ENCODE data around the gene BRMS1.
A peak's percentile ranks its signal among the peaks of the same experiment; 100 is the strongest.
"Not testable (repeated sequence)": the region's sequence is repeated elsewhere in the genome, so short reads cannot be mapped to it uniquely, and the experiment has no call there.

Gene BRMS1

DNA sequence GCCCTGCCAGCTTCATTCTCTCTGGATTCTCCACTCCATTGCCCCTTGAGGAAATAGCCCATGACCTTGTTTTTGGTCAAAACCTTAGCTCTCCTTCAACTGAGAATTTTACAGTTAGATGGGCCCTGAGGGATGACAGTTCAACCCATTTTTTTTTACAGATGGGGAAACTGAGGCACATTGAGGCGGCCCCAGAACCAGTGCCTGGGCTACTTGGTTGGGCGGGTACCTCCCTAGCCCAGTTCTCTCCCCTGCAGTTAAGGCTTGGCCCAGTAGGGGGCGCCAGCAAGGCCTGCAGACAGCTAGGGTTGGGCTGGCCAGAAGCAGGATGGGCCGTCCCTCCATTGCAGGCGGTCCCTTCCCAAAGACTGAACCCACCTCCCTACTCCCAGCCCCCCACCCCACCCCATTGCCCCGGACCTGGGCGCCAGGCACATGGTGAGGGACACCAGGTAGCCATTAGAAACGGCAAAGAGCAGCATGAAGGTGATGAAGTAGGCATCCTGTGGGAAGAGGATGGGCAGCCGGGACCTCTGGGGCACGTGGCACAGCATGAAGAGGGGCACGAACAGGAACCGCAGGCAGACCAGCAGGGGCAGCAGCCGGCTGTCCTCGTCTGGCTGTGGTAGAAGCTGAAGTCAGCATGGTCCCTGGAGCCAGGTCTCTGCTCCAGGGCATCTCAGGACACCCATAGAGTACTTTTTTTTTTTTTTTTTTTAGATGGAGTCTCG lies 19.1 kb upstream of the BRMS1 start:
- peak; percentile 31 to 62 for DNase-seq (ENCODE audit: low read depth in 1 of 2, low spot score in 1 of 2)

GRCh38 chr11:66363187-66363601 lies 18.3 kb upstream of the BRMS1 start:
- DNase-seq (ENCODE audit: low read depth in 1 of 2, low spot score in 1 of 2): no peak

GRCh38 chr11:66362481-66363147 lies 17.7 kb upstream of the BRMS1 start:
- DNase-seq (ENCODE audit: low read depth in 1 of 2, low spot score in 1 of 2): no peak

DNA sequence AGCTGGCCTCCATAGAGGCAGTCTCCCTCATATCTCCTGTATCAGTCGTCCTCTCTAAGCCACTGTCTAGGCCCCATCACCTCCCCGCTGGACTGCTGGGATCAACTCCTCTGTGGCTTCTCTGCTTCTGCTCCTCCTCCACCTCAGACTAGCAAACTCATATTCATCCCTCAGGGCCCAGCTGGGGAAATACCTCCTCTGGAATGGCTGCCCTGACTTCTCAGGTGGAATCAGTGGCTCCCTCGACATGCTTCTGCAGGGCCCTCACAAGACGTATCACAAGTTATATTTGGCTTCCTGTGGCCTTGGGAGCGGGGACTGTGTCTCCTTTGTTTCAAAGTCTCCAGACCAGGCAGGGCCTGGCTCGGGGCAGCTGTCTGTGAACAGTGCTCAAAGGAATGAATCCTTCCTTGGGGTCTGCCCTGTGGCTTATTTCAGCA lies 16.6 kb upstream of the BRMS1 start:
- no peak for DNase-seq (ENCODE audit: low read depth in 1 of 2, low spot score in 1 of 2)

GRCh38 chr11:66360406-66361073 lies 15.6 kb upstream of the BRMS1 start:
- DNase-seq (ENCODE audit: low read depth in 1 of 2, low spot score in 1 of 2): no peak

GRCh38 chr11:66359662-66360087 lies 14.8 kb upstream of the BRMS1 start:
- no peak for DNase-seq (ENCODE audit: low read depth in 1 of 2, low spot score in 1 of 2)

DNA sequence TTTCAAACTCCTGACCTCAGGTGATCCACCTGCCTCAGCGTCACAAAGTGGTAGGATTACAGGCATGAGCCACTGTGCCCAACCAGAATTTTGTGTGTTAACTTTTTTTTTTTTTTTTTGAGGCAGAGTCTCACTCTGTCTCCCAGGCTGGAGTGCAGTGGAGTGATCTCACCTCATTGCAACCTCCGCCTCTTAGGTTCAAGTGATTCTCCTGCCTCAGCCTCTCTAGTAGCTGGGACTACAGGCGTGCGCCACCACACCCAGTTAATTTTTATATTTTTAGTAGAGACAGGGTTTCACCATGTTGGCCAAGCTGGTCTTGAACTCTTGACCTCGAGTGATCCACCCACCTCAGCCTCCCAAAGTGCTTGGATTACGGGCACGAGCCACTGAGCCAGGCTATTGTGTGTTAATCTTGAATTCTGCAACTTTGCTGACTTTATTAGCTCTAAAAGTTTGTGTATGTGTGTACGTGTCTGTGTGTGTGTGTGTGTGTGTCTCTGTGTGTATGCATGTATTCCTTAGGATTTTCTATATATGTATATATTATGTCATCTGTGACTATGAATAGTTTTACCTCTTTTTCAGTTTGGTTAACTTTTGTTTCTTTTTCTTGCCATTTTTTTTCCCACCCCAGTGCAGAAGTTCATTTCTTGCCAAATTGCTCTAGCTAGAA lies 5.8 kb upstream of the BRMS1 start:
- not testable (repeated sequence) for DNase-seq (ENCODE audit: low read depth in 1 of 2, low spot score in 1 of 2)

DNA sequence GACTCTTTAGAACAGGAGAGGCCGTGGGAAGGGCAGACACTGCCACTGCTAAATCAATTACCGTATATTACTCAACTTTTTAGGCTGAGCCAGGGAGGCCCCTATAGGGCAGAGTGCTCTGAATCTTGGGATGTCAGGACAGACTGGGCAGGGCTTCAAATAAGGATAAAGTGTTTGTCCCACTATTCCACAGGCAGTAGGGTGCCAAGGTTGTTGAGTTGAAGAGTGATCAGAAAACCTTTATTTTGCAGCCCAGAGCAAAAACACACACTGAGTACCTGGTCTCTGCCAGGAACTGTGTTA lies 4.1 kb upstream of the BRMS1 start:
- DNase-seq (ENCODE audit: low read depth in 1 of 2, low spot score in 1 of 2): no peak

GRCh38 chr11:66347425-66348276 lies 2.7 kb upstream of the BRMS1 start, which contains the start of gene B4GAT1:
Gene B4GAT1, minus strand, starts transcription at chr11:66347629. Its CDS starts 84 bp downstream, at chr11:66347545.
- DNase-seq (ENCODE audit: low read depth in 1 of 2, low spot score in 1 of 2): peak; percentile 69 to 70

- no peak for DNase-seq (ENCODE audit: low read depth in 1 of 2, low spot score in 1 of 2)
Observed at GRCh38 chr11:66346476-66347424, 1.8 kb upstream of the BRMS1 start.

DNA sequence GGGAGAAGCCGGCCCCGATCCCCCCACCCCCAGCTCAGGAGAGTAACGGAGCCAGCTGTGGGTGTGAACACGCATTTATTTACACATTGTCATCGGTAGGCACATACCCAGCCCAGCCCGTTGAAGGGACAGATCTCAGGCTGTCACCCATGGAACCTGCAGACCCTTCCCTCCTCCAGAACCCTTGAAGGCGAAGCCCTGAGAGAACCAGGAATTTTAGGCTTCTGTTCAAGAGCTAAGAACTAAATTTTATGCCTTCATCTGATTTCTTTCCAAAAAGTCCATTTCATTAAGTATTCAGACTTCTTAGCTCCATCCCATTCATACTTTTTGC lies 379 bp upstream of the BRMS1 start:
- DNase-seq (ENCODE audit: low read depth in 1 of 2, low spot score in 1 of 2): no peak

DNA sequence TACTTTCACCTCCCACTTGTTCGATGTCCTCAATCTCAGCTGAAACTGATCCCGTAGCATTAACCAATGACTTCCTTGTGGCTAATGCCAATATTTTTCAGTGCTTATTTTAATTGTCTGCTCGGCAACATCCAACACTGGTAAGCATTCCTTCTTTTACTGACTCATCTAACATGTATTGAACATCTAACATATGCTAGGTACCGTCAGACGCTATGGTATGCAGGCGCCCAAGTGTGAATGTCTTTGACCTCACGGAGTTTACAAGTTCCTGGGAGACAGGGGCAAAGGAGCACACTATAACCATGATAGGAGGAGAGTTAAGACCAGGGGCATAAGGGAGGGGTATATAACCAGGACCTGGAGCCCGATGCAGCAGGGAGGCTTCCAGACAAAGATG lies 1.7 kb downstream of the BRMS1 start:
- no peak for DNase-seq (ENCODE audit: low read depth in 1 of 2, low spot score in 1 of 2)

- no peak for DNase-seq (ENCODE audit: low read depth in 1 of 2, low spot score in 1 of 2)
Observed at GRCh38 chr11:66341502-66342126, 3.3 kb downstream of the BRMS1 start.

DNA sequence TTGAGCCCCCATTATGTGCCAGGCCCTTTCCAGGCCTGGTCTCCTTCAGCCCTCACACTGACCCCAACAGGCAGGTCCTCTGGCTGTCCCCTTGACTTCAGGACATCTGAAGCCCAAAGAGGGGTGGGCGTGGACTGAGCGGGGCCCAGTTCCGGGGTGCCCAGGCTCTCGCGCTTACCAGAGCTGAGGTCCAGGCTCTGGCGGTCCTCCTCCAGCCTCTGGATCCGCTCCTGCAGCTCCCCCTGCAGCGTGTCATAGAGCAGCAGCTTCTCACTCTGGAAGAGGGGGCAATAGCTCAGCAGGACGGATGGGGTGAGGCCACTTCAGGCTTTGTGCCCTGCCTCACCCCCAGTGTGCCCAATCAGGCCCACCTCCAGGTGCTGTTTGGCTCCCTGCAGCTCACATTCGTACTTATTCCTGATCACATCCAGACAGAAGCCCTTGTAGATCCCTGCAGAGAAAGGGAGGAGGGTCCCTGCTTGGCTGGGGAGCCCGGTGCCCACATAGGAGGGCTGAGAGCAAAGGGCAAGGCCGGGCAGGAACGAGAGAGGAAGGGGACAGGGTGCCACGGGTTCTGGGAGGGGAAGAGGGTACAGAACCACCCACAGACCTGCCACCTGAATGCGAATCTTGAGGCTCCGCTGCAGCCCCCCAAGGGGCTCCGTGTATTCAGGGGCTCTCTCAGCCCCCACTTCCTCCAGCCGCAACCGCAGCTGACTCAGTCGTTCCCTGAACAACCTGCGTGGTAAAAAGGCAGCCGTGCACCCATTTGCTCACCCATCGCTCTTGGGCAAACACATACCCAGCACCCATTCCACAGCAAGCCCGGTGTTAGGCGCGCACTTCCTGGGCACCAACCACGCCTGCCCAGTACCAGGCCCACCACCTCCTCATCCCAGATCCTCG lies 4.1 kb downstream of the BRMS1 start:
- no peak for DNase-seq (ENCODE audit: low read depth in 1 of 2, low spot score in 1 of 2)

DNA sequence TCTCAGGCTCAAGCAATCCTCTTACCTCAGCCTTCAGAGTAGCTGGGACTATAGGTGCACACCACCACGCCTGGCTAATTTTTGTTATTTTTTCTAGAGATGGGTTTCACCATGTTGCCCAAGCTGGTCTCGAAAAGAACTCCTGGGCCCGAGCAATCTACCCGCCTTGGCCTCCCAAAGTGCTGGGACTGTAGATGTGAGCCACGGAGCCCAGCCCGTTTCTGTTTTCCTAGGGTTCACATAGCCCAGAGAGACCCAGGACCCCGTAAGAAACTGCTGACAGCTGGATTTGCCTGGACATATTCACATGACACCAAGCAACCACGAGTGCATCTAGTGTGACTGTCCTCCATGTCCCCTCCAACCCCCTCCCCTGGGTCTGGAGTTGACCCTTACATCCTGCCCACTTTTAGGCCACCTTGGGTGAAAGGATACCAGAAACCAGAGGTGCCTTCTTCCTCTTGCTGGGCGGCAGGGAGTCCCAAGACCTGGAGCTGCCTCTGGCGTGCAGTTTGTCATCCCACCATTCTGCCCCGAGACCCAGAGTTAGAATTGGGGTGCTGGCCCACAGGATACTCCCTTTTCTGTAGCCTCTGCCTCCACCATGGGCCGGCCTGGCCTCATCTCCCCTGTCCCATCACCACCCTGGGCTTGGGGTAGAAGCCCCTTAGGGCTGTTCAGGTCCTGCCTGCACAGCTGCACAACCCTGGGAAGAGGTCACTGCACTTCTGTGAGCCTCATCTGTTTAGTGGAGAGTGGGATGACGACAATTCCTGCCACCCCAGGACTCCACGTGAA lies 5.0 kb downstream of the BRMS1 start:
- no peak for DNase-seq (ENCODE audit: low read depth in 1 of 2, low spot score in 1 of 2)

DNA sequence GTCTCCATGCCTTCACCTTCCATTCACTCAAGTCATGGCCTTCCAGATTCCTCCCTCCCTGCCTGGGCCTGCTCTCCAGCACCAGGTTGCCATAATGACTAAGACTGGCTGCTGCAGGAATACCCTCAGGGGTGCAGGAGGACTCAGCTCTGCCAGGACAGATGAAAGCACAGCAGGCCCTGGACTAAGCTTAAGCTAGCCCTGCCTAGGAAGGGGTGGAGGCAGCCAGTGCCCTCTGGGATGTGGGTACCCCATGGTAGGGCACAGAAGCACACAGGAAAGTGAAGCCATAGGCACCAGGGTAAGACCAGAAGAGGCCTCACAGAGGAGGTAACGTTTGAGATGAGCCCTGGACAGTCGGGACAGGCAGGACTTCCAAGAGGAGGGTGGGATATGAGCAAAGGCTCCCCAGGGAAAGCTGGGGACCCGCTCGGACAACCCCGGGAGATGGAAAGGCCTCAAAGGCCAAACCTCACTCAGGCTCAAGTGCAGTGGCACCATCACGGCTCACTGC lies 5.7 kb downstream of the BRMS1 start:
- DNase-seq (ENCODE audit: low read depth in 1 of 2, low spot score in 1 of 2): no peak
